ENCODE results near the gene KRT20.

GRCh38 chr17:40888196-40888720, 3.2 kb upstream of the KRT20 start:
- TF ChIP-seq CTCF (IDR thresholded peaks at IDR 0.05; ENCODE audit: low read depth, low read length, missing input control) (no peak), TAF1 (conservative IDR thresholded peaks at IDR 0.05) (no peak), SP1 (IDR thresholded peaks at IDR 0.05) (no peak), REST (IDR thresholded peaks at IDR 0.05) (no peak), JUND (IDR thresholded peaks at IDR 0.05) (no peak)
